T-helper 17 cell (primary cell): Measurements from ENCODE around the gene YES1. TPM values are rescaled to one million over a fixed set of nuclear protein-coding genes. Genes with fewer than 3 reads are reported as not detected.

ENCODE experiments used
- ATAC-seq: fragments of 150-1000 bp; cut with Tn5 transposase; 2 replicates; pipeline ENCODE4 v1.10.0; 2021; ENCODE audit warnings: mild to moderate bottlenecking, moderate library complexity
- DNase-seq, 3 donors: peaks; one replicate each; pipeline versions ENCODE4 v3.0.0 to v3.0.0-alpha.2; 2020 to 2021
- H3K9me3 ChIP-seq: one replicate; pipeline ENCODE4 v1.7.0; 2013; ENCODE audit warnings: low read length, mild to moderate bottlenecking; ENCODE audit not compliant: control insufficient read depth, poor library complexity, severe bottlenecking
- H3K27ac Mint-ChIP-seq: one replicate; pipeline ENCODE4 v1.8.0; 2022; ENCODE audit warnings: mild to moderate bottlenecking, moderate library complexity, mixed read lengths
- H3K27me3 Mint-ChIP-seq: one replicate; pipeline ENCODE4 v1.8.0; 2022; ENCODE audit warnings: mixed read lengths
- H3K36me3 Mint-ChIP-seq: one replicate; pipeline ENCODE4 v1.8.0; 2022; ENCODE audit warnings: low read depth, mixed read lengths
- H3K4me1 Mint-ChIP-seq: one replicate; pipeline ENCODE4 v1.8.0; 2022; ENCODE audit warnings: mild to moderate bottlenecking, mixed read lengths
- H3K4me3 Mint-ChIP-seq: one replicate; pipeline ENCODE4 v1.8.0; 2022; ENCODE audit warnings: mild to moderate bottlenecking, moderate library complexity, mixed read lengths
- total RNA-seq, 4 donors: library from RNA in 2 of 4; stranded (reverse) in 2 of 4; gene quantifications; one replicate each; pipeline ENCODE4 v1.2.3 and lab custom pipeline; 2022 to 2026

The YES1 gene
- total RNA-seq, 2 donors from 2014 or later, result 6.9 to 7.1 TPM

DNA sequence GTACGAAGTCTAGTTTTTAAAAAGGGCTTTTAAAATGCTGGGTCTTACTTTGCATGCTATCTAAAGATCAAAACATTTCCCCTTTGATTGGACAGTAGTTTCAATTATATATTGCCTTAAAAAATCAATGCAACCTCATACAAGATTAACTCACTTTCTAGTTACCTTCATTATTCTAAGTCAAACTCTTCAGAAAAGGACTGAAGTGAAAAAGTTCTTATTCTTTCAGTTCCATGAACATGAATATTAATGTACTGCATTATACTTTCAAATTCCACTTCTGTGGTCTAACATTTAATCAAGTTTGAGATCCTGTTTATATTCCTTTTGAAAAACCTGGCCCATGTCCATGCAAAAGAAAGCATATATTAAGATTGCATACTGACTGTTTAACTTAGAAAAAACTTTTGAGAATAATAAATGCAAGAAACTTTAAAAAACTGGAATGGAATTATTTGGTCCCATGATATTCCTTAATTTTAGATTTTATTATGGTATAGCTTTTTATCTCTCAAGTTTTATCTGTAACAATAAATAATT, 88.4 kb downstream of the YES1 start:
- H3K27ac Mint-ChIP-seq, result no peak overlapping the region
- peaks cover 4% of the 10 kb centered on the region for H3K4me1 Mint-ChIP-seq
- DNase-seq (no peak), ATAC-seq (no peak)
- H3K36me3 Mint-ChIP-seq, result peaks cover 3% of the 10 kb centered on the region
- no peaks in the 10 kb centered on the region for H3K9me3 ChIP-seq
- no peaks in the 10 kb centered on the region for H3K27me3 Mint-ChIP-seq
- H3K4me3 Mint-ChIP-seq, result no peak overlapping the region

- Mint-ChIP-seq H3K4me1 (no peaks in the 10 kb centered on the region), H3K27me3 (no peaks in the 10 kb centered on the region), H3K36me3 (no peaks in the 10 kb centered on the region), H3K27ac (no peak overlapping the region), H3K4me3 (no peak overlapping the region)
- no peak for ATAC-seq
- no peak for DNase-seq
- H3K9me3 ChIP-seq, result no peaks in the 10 kb centered on the region
Observed at GRCh38 chr18:717003-717402, 95.0 kb downstream of the YES1 start.

DNA sequence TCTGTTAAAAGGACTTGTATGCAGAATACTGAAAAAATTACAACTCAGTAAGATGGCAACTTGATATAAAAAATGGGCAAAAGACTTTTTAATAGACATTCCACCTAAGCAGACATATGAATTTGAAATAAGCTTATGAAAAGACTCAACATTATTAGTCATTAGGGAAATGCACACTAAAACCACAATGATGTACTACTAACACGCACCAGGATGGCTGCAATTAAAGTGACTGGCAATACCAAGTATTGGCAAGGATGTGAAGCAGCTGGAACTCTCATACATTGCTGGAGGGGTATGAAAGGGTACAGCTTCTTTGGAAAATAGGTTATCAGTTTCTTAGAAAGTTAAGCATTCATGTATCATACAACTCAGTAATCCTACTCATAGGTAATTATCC, 96.4 kb downstream of the YES1 start:
- peaks cover 5% of the 10 kb centered on the region for H3K4me1 Mint-ChIP-seq
- no peaks in the 10 kb centered on the region for H3K27me3 Mint-ChIP-seq
- H3K4me3 Mint-ChIP-seq, result no peak overlapping the region
- no peak overlapping the region for H3K27ac Mint-ChIP-seq
- DNase-seq (no peak), ATAC-seq (no peak)
- H3K9me3 ChIP-seq, result no peaks in the 10 kb centered on the region
- peaks cover 2% of the 10 kb centered on the region for H3K36me3 Mint-ChIP-seq

DNA sequence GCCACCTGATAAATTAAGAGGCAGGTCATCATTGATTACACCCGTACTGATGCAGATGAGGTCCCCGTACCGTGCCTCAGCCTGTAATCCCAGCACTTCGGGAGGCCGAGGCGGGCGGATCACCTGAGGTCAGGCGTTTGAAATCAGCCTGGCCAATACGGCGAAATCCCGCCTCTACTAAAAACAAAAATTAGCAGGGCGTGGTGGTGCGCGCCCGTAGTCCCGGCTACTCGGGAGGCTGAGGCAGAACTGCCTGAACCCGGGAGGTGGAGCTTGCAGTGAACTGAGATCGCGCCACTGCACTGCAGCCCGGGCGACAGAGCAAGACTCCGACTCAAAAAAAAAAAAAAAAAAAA, 98.9 kb downstream of the YES1 start:
- DNase-seq (no peak), ATAC-seq (no peak)
- H3K36me3 Mint-ChIP-seq, result peaks cover 9% of the 10 kb centered on the region
- no peaks in the 10 kb centered on the region for H3K9me3 ChIP-seq
- H3K27me3 Mint-ChIP-seq, result no peaks in the 10 kb centered on the region
- H3K27ac Mint-ChIP-seq, result no peak overlapping the region
- H3K4me3 Mint-ChIP-seq, result peak overlapping the region; percentile 97
- peaks cover 19% of the 10 kb centered on the region for H3K4me1 Mint-ChIP-seq

DNA sequence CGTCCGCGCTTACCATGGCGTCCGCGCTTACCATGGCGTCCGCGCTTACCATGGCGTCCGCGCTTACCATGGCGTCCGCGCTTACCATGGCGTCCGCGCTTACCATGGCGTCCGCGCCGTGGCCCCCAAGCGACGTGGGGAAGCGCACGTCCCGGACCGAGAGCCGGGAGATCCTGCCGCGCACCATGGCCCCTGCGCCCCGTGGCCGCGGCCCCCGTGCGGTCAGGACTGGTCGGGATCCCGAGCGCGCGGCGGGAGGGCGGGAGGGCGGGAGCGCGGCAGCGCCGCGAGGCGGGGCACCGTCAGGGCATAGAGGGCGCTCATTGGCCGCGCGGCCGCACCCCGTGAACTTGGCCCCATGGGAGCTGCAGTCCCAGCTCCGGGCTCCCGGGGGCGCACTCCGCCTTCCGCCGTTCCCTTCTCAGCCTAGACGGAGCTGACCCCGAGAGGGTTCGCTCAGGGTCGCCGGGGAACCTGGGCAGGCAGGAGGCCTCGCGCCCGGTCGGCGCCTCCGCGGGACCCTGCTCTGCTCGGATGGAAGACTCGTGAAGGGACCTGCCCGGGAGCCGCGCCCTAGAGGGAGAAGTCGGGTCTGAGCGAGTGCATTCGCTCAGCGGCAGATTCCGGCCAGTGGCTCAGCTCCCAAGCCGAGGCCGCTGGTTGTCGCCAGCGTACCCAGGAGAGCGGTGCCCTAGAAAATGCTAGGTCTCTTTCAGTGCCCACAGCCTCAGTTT, 99.5 kb downstream of the YES1 start, which contains the start of gene ENOSF1:
TSS of gene ENOSF1 (minus strand) at position 230 of the 734 bp plus-strand sequence. CDS start at position 187, 43 bp downstream.
- peak; percentile 92 for ATAC-seq
- H3K27me3 Mint-ChIP-seq, result no peaks in the 10 kb centered on the region
- peak; percentile 54 to 85 (median 63) for DNase-seq
- H3K36me3 Mint-ChIP-seq, result peaks cover 9% of the 10 kb centered on the region
- peak within 1 kb of the TSS; percentile 99 for H3K27ac Mint-ChIP-seq
- no peaks in the 10 kb centered on the region for H3K9me3 ChIP-seq
- peak within 1 kb of the TSS; percentile 97 for H3K4me3 Mint-ChIP-seq
- H3K4me1 Mint-ChIP-seq, result peaks cover 19% of the 10 kb centered on the region

- peak overlapping the region; percentile 99 for H3K27ac Mint-ChIP-seq
- ATAC-seq (peak; percentile 67), DNase-seq (peak in 2 of 3 donors; percentile 24 to 56)
- peaks cover 19% of the 10 kb centered on the region for H3K4me1 Mint-ChIP-seq
- peak overlapping the region; percentile 97 for H3K4me3 Mint-ChIP-seq
- H3K36me3 Mint-ChIP-seq, result peaks cover 9% of the 10 kb centered on the region
- no peaks in the 10 kb centered on the region for H3K27me3 Mint-ChIP-seq
- H3K9me3 ChIP-seq, result no peaks in the 10 kb centered on the region
Observed at GRCh38 chr18:711657-712400, 100.2 kb downstream of the YES1 start.

- peak overlapping the region; percentile 97 for H3K4me3 Mint-ChIP-seq
- peaks cover 19% of the 10 kb centered on the region for H3K4me1 Mint-ChIP-seq
- ATAC-seq (no peak), DNase-seq (no peak)
- H3K9me3 ChIP-seq, result no peaks in the 10 kb centered on the region
- H3K27me3 Mint-ChIP-seq, result no peaks in the 10 kb centered on the region
- peak overlapping the region; percentile 99 for H3K27ac Mint-ChIP-seq
- peaks cover 9% of the 10 kb centered on the region for H3K36me3 Mint-ChIP-seq
Observed at GRCh38 chr18:711310-711656, 100.8 kb downstream of the YES1 start.

- DNase-seq, result no peak
- Mint-ChIP-seq H3K27ac (peak overlapping the region; percentile 99), H3K4me3 (peak overlapping the region; percentile 97), H3K27me3 (no peaks in the 10 kb centered on the region), H3K36me3 (peaks cover 9% of the 10 kb centered on the region), H3K4me1 (peaks cover 19% of the 10 kb centered on the region)
- no peaks in the 10 kb centered on the region for H3K9me3 ChIP-seq
- ATAC-seq, result no peak
Observed at GRCh38 chr18:710418-711300, 101.4 kb downstream of the YES1 start.

- peaks cover 9% of the 10 kb centered on the region for H3K36me3 Mint-ChIP-seq
- H3K27ac Mint-ChIP-seq, result no peak overlapping the region
- ATAC-seq (no peak), DNase-seq (no peak)
- no peaks in the 10 kb centered on the region for H3K9me3 ChIP-seq
- no peaks in the 10 kb centered on the region for H3K27me3 Mint-ChIP-seq
- H3K4me1 Mint-ChIP-seq, result peaks cover 21% of the 10 kb centered on the region
- no peak overlapping the region for H3K4me3 Mint-ChIP-seq
Observed at GRCh38 chr18:709771-710170, 102.3 kb downstream of the YES1 start.

GRCh38 chr18:708096-708495, 103.9 kb downstream of the YES1 start:
- no peaks in the 10 kb centered on the region for H3K9me3 ChIP-seq
- H3K27ac Mint-ChIP-seq, result peak overlapping the region; percentile 91

GRCh38 chr18:706405-706804, 105.6 kb downstream of the YES1 start:
- ATAC-seq (no peak), DNase-seq (no peak)
- H3K9me3 ChIP-seq, result no peaks in the 10 kb centered on the region
- Mint-ChIP-seq H3K4me1 (peaks cover 22% of the 10 kb centered on the region), H3K27ac (peak overlapping the region; percentile 56), H3K27me3 (no peaks in the 10 kb centered on the region), H3K36me3 (peaks cover 9% of the 10 kb centered on the region), H3K4me3 (no peak overlapping the region)

More at GRCh38 chr18:708096-708495, 103.9 kb downstream of the YES1 start:
- Mint-ChIP-seq H3K4me3 (no peak overlapping the region), H3K27me3 (no peaks in the 10 kb centered on the region), H3K36me3 (peaks cover 9% of the 10 kb centered on the region), H3K4me1 (peaks cover 21% of the 10 kb centered on the region)
- ATAC-seq, result no peak
- no peak for DNase-seq

DNA sequence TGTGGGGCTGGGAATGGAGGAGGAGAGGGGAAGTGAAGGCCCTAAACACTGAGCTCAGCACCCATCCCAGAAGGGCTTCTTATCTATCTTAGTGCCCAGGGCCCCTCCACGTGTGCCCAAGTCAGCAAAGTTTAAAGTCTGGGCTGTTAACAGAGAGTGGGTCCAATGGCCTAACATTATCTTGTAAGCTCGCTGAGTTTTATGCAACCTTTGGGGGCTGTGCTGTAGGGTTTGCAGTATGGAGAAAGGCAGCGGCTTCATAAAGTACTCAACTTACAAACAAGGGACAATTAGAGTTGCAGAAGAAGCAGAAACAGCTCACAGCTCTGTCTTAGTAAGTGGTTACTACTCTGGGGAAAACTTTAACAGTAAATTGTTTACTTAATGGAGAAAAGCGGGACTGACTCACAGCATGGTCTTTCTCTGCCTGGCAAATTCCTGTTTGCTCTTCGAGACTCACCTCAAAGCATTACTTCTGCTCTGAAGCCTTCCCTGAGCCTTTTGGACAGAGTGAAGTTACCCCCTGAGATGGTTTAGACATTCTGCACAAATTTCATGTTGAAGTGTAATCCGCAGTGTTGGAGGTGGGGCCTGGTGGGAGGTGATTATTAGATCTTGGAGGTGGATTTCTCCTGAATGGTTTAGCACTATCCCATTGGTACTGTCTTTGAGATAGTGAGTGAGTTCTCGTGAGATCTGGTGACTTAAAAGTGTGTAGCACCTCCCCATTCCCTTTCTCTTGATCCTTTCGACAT, 108.7 kb downstream of the YES1 start:
- H3K36me3 Mint-ChIP-seq, result peaks cover under 1% of the 10 kb centered on the region
- H3K4me1 Mint-ChIP-seq, result peaks cover 5% of the 10 kb centered on the region
- DNase-seq (no peak), ATAC-seq (no peak)
- H3K27me3 Mint-ChIP-seq, result no peaks in the 10 kb centered on the region
- peak overlapping the region; percentile 8 for H3K27ac Mint-ChIP-seq
- no peaks in the 10 kb centered on the region for H3K9me3 ChIP-seq
- H3K4me3 Mint-ChIP-seq, result no peak overlapping the region
